Heart left ventricle (tissue), 13 donors: ENCODE data around the gene CCSER1.

Experiments
- CTCF ChIP-seq, 12 donors: fragments of 200-600 bp; sonication (generic) in 4 of 12; IDR thresholded peaks; one replicate each; pipeline versions ENCODE4 v1.5.0 to v1.8.0; 2018 to 2022; ENCODE audit warnings: antibody characterized with exemption in 12 of 12, mild to moderate bottlenecking in 5 of 12
- POLR2A ChIP-seq, 2 donors: fragments of 450-650 bp; IDR thresholded peaks; one replicate each; pipeline ENCODE4 v1.6.1; 2017; ENCODE audit warnings: antibody characterized with exemption in 2 of 2, mild to moderate bottlenecking in 2 of 2, moderate library complexity in 2 of 2
- donor health status: ischemic (EF 13 %, LVEDD 7.1; RV severe dilation, severe dysfunction).
- donor health status: DM: no; HTN: yes; CAD: no.
- donor health status: DM: no; HTN: no; CAD: no.
- donor health status: ischemic (EF 25% LVEDD 6.9; RV normal size, moderate dysfunction).
- donor health status: ischemic (EF 25% LVEDD 5.7; RV mildly dilated, moderate dysfunction).
- donor health status: ischemic (EF 35%, LVEDD 5.7; RV mildly dilated, moderate dysfunction).
- donor health status: nonischemic (EF 11% LVEDD 7.7; RV severe dilation, severe dysfunction).
- donor health status: DM: yes; HTN: yes; CAD: no.
- donor health status: PGD.
- donor health status: ischemic (EF 29% LVEDD 5.4; RV normal size, mild dysfunction).
- donor health status: nonischemic (EF 23%, LVEDD 6.1; RV moderate dilation, normal function).

GRCh38 chr4:90715242-90715641, 588.0 kb downstream of the CCSER1 start:
- no peak for TF ChIP-seq CTCF (IDR thresholded peaks at IDR 0.05)
- TF ChIP-seq POLR2A (IDR thresholded peaks at IDR 0.05), result no peak
